ENCODE measurements around the gene RHOBTB3. TPM values are rescaled to one million over a fixed set of nuclear protein-coding genes. Genes with fewer than 3 reads are reported as not detected.

RHOBTB3 gene
- total RNA-seq, 4 donors from 2014 or later = 70.6 to 126 (median 80.1) TPM

DNA sequence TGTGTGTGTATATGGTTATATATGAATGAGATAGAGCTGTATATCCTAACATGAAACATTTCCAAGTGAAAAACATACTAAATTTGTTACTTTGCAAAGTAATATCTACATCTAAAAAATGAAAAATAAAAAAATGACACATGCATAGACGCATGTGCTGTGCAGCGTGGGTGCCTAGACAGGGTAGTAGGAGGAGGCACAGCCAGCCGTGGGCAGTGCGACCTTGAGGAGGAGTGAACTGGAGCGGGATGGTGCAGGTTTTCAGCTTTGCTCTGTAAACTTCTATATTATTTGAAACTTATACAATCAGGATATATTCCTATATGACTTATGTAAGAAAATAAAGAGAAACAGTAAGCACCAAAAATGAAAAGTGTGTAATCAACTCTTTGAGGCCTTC is 106.4 kb downstream of the RHOBTB3 start:
- Histone ChIP-seq H3K9me3 (no peaks in the 10 kb centered on the region), H3K27me3 (no peaks in the 10 kb centered on the region), H3K4me1 (no peaks in the 10 kb centered on the region), H3K27ac (no peak overlapping the region), H3K36me3 (no peaks in the 10 kb centered on the region), H3K4me3 (no peak overlapping the region)
- no peak for DNase-seq
- intact Hi-C loops (cut with DNase I; ENCODE audit: low total_unique reads) = no loop called here
- TF ChIP-seq POLR2A (IDR thresholded peaks at IDR 0.05) = no peak
- TF ChIP-seq, protein P1, sequence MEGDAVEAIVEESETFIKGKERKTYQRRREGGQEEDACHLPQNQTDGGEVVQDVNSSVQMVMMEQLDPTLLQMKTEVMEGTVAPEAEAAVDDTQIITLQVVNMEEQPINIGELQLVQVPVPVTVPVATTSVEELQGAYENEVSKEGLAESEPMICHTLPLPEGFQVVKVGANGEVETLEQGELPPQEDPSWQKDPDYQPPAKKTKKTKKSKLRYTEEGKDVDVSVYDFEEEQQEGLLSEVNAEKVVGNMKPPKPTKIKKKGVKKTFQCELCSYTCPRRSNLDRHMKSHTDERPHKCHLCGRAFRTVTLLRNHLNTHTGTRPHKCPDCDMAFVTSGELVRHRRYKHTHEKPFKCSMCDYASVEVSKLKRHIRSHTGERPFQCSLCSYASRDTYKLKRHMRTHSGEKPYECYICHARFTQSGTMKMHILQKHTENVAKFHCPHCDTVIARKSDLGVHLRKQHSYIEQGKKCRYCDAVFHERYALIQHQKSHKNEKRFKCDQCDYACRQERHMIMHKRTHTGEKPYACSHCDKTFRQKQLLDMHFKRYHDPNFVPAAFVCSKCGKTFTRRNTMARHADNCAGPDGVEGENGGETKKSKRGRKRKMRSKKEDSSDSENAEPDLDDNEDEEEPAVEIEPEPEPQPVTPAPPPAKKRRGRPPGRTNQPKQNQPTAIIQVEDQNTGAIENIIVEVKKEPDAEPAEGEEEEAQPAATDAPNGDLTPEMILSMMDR (IDR thresholded peaks at IDR 0.05) = no peak

DNA sequence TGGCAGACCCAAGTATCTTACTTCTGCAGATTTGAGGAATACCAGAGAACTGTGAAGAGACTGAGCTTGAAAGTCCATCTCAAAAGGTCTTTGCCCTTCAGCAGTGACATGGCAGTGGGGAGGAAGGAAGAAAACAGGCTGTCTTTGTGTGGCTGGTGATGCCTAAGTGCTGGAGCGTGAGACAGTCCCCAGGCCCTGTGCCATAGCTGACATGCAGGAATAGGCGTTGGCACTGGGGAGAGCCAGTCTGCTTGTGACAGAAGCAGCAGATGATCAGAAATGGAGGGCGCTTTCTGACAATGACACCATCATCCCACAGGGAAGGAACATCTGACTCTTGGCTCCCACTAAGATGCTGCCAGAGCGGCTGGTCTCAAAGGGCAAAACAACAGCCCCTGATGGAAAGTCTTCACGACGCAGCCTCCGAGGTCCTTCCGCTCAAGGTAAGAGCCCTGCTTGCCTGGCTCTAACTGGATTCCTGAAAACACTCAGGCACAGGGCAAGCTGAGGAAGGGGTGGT is 106.9 kb downstream of the RHOBTB3 start:
- H3K36me3 ChIP-seq = no peaks in the 10 kb centered on the region
- no peaks in the 10 kb centered on the region for H3K4me1 ChIP-seq
- TF ChIP-seq, protein P1 (IDR thresholded peaks at IDR 0.05) = no peak
- TF ChIP-seq POLR2A (IDR thresholded peaks at IDR 0.05) = no peak
- no peak overlapping the region for H3K27ac ChIP-seq
- no peaks in the 10 kb centered on the region for H3K9me3 ChIP-seq
- no peak overlapping the region for H3K4me3 ChIP-seq
- no peaks in the 10 kb centered on the region for H3K27me3 ChIP-seq
- intact Hi-C loops (cut with DNase I; ENCODE audit: low total_unique reads) = no loop called here
- DNase-seq = no peak

DNA sequence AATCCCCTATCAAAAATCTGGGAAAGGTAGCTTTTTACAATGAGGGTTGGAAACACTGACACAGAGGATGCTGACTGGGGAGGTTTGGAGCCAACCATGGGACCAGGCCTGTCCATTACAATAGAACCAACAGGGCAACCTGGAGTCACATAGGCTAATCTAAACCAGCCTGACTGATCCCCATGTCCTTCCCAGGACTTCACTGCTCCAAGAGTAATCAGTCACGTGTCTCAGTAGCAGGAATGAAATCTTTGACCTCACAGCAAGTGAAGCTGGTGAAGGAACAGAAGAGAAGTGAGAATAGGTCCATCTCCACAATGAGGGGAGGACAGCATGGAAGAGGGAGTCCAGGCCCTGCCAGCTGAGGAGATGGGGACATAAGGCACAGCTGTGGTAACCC is 107.4 kb downstream of the RHOBTB3 start:
- Histone ChIP-seq H3K27me3 (no peaks in the 10 kb centered on the region), H3K4me1 (no peaks in the 10 kb centered on the region), H3K9me3 (no peaks in the 10 kb centered on the region), H3K27ac (no peak overlapping the region), H3K4me3 (no peak overlapping the region), H3K36me3 (no peaks in the 10 kb centered on the region)
- TF ChIP-seq POLR2A (IDR thresholded peaks at IDR 0.05) = no peak
- TF ChIP-seq, protein P1 (IDR thresholded peaks at IDR 0.05) = no peak
- no peak for DNase-seq
- intact Hi-C loops (cut with DNase I; ENCODE audit: low total_unique reads) = no loop called here

DNA sequence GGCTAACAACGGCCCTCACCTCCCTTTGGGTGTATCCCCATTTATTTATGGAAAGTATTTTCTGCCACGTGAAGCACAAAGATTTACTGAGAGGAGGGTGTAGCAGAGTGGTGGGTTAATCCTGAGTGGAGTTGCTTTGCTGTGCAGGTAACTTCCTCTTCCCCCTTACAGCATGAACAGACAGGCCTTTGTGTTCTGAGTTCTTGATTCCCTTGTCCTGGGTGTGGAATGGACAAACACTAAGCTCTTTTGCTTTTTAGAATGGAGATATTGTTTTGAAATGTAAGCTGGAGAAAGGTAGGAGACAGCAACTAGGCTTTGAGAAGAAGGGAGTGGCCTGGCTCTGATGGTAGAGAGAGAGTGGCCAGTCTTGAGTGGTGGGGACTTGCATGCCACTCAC is 108.5 kb downstream of the RHOBTB3 start:
- Histone ChIP-seq H3K9me3 (no peaks in the 10 kb centered on the region), H3K36me3 (no peaks in the 10 kb centered on the region), H3K27me3 (no peaks in the 10 kb centered on the region), H3K4me3 (no peak overlapping the region), H3K27ac (no peak overlapping the region), H3K4me1 (no peaks in the 10 kb centered on the region)
- intact Hi-C loops (cut with DNase I; ENCODE audit: low total_unique reads) = loop anchor here (10.0 kb wide), 1 partner anchor 195 kb away; the partner anchor contains the start of gene RFESD
- DNase-seq = no peak
- TF ChIP-seq POLR2A (IDR thresholded peaks at IDR 0.05) = no peak
- TF ChIP-seq, protein P1 (IDR thresholded peaks at IDR 0.05) = no peak

DNA sequence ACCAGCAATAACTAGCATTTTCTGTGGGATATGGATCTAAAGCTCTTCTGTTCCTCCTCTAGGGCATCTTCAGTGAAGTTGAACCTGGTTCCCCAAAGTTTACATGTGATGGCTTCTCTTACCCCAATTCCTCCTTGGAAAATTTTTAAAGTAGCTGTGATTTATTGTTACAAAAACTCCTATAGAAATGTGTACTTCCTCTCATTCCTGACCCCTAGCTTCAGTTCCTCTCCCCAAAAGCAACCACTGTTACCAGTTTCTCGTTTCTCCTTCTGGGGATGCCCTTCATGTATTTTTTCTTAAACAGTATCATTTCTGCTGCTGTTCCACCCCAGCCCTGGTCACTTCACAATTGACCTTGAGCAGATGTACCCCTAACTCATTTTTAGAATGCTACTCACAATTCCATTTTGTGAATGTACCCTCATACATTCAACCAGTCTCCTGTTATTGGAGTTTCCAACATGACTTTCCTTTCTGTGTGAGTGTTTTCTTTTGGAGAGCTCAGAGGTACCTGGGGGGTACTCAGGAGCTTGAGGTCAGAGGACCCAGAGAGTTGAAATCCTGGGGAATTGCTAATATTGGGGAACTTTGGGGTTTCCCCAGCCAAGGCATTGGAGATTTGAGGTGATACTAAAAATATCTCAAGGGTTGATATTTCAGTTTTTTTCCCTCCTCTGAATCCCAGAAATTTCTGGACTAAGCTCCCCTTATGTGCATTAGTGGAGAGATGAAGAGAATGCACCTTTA is 110.0 kb downstream of the RHOBTB3 start:
- no peak overlapping the region for H3K4me3 ChIP-seq

More for the DNA sequence above, 110.0 kb downstream of the RHOBTB3 start:
- H3K27ac ChIP-seq = no peak overlapping the region
- H3K27me3 ChIP-seq = no peaks in the 10 kb centered on the region
- no peaks in the 10 kb centered on the region for H3K4me1 ChIP-seq
- intact Hi-C loops (cut with DNase I; ENCODE audit: low total_unique reads) = loop anchor here (10.0 kb wide), 1 partner anchor 196 kb away; the partner anchor contains the start of gene RFESD
- TF ChIP-seq POLR2A (IDR thresholded peaks at IDR 0.05) = no peak
- TF ChIP-seq, protein P1 (IDR thresholded peaks at IDR 0.05) = no peak
- DNase-seq = no peak
- no peaks in the 10 kb centered on the region for H3K36me3 ChIP-seq
- H3K9me3 ChIP-seq = no peaks in the 10 kb centered on the region

Data from uterus (tissue), 4 donors.